C4-2B (cell line): ENCODE data around the gene M1AP.

Experiments
- ZFX ChIP-seq: fragments of 450-650 bp; IDR thresholded peaks from 2 replicates; pipeline ENCODE4 v1.6.1; 2017
- TF ChIP-seq, protein P1 (sequence below): fragments of 450-650 bp; conservative IDR thresholded peaks from 2 replicates; pipeline ENCODE4 v1.5.1; 2017; ENCODE audit warnings: mild to moderate bottlenecking

DNA sequence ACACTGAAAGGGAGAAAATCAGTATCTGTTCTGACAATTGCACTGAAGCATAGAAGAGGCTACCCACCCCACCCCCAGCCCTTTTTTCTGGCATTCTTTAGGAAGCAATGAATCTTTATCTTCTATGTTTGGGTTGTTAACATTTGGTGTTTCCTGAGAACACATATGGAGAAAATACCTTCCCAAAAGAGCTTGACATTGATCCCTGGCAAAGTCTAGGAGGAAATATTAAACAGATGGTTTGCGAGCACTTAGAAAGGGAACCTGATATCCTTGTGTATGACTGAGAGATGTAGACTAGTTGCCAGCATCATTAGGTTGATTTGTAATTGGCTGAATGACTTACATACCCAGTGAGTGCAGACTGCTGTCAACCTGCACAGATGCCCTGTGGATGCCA is 50.7 kb downstream of the M1AP start:
- TF ChIP-seq, protein P1, sequence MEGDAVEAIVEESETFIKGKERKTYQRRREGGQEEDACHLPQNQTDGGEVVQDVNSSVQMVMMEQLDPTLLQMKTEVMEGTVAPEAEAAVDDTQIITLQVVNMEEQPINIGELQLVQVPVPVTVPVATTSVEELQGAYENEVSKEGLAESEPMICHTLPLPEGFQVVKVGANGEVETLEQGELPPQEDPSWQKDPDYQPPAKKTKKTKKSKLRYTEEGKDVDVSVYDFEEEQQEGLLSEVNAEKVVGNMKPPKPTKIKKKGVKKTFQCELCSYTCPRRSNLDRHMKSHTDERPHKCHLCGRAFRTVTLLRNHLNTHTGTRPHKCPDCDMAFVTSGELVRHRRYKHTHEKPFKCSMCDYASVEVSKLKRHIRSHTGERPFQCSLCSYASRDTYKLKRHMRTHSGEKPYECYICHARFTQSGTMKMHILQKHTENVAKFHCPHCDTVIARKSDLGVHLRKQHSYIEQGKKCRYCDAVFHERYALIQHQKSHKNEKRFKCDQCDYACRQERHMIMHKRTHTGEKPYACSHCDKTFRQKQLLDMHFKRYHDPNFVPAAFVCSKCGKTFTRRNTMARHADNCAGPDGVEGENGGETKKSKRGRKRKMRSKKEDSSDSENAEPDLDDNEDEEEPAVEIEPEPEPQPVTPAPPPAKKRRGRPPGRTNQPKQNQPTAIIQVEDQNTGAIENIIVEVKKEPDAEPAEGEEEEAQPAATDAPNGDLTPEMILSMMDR = no peak
- no peak for TF ChIP-seq ZFX
